ENCODE measurements around the gene KCNQ5.
"Not testable (repeated sequence)": the region's sequence is repeated elsewhere in the genome, so short reads cannot be mapped to it uniquely, and the experiment has no call there.

The KCNQ5 gene

DNA sequence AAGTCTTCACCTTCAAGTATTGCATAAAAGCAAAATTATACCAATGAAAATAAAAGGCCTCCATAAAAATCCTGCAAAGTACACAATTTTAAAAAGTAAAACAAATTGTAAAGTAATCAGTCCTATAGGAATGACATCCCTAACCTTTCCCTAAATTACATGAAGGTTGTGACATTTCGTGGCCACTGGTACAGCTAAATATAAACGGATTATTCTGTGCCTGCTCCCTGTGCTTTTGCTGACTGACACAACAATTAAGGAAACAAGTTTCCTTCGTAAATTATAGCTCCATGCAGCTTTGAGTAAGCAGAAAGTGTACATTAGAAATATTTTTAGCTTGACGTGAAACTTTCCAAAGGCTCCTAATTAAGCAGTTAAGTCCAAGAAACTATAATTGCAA lies 222.8 kb downstream of the KCNQ5 start:
- DNase-seq (ENCODE audit: low read depth), result no peak

DNA sequence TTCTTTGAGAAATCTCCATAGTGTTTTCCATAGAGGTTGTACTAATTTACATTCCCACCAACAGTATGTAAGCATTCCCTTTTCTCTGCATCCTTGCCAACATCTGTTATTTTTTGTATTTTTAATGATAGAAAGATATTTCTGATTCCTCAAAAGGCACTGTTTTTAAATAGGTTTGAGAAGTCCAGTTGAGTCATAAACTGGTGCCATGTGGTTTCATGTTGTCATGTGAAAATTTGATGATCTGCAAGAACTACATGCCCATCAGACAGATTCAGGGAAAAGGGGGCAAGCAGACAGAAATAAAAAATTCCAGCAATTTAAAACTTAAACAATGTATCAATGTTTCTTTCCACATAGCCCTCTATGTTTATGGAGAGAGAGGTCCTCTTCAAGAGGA lies 227.5 kb downstream of the KCNQ5 start:
- no peak for DNase-seq (ENCODE audit: low read depth)

DNA sequence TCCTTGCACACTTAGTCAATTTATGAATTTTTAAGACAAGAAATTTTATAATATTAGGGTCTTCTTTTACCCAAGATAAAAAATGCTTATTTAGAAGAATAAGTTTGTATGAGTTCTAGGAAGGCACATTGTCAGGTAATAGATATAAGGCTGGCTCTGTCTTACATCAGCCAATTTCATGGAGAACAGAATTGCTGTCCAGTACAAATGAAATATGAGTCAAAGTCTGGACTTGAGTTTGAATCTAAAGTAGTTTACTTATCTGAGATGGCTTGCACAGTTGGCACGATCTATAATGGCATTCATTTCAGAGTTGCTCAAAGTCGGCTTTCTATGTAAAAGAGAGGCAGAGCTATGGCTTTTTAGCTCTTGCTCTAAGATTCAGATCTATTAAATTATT lies 228.2 kb downstream of the KCNQ5 start:
- no peak for DNase-seq (ENCODE audit: low read depth)

DNA sequence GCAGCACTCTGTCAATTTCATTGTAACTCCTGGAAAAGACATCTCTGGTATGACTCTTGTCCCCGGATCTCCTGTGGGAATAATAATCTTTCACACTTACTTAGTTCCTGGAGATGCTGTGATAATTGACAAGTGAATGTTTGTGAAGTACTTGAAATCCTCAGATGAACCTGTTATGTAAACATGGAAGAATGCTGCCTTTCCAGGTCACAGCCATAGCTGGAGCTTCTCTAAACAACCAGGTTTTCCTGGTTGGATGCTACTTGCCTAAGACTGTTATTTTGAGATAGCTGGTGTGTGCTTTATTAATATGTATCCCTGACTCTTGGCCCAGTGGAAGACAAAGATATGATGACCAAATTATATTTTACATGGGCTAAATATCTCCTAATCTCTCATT lies 228.6 kb downstream of the KCNQ5 start:
- DNase-seq (ENCODE audit: low read depth), result no peak

DNA sequence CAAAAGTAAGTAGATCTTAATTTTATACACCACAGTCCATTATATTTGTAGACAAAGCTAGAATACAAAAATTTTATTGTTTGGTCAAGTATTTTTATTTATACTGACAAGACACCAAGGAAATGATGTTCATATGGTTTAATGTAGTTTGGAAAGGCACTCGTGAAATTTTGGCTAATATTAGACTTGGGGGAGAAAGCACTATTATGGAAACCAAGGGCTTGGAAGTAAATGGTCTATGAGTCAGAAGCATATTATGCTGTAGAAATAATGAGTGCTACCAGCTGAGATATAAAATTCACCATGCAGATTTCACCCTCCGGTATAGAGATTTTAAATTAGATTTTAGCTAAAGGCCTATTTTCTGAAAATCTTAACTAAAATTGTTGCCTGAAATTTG lies 233.6 kb downstream of the KCNQ5 start:
- no peak for DNase-seq (ENCODE audit: low read depth)

DNA sequence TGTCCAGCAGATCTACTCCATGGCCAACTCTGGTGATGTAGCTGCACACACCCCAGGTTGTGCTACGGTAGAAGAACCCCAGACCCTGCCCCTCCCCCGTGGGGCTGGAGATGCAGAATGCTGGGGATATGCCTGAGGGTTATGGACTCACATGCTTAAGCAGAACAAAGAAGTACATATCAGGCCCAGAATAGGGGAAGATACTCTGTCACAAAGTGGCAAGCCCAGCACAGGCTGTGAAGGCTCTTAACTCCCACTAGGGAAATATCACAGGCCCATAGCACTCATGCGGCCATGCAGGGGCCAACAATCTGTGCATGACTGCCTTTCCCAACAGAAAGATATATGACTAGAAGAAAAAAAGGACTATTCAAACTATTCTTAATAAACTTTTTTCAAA lies 234.9 kb downstream of the KCNQ5 start:
- DNase-seq (ENCODE audit: low read depth), result no peak

DNA sequence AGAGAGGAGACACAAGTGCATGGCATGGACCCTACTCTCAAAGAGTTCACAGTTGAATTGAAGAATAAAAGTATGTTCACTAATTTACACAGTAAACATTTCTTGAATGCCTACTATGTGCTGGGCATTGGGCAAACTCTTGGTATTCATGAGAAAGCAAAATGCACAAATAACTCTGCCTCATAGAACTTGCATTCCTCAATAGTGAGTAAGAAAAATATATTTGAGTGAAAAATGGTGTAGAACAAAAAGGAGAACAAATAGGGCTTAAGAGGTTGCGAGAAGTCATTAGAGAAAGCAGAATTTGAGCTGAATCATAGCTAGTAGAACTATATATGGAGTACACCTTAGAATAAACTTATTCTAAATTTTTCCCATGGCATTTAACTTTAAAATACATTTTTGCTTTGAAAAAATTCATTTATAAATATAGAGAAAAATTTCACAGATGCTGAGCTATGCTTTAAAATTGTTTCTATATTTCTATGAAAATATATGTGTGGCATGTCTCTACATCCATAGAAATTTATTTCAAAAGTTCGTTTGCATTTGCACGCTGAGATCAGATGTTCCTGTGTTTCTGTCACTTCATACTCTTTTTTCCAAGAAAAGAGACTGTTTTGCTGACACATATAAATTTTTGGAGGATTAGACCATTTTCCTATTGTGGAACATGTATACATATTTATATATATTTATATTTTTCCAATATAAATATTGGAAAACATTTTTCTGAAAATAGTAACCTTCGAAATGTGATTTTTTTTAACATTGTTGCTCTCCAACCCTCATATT lies 236.1 kb downstream of the KCNQ5 start:
- DNase-seq (ENCODE audit: low read depth), result no peak

DNA sequence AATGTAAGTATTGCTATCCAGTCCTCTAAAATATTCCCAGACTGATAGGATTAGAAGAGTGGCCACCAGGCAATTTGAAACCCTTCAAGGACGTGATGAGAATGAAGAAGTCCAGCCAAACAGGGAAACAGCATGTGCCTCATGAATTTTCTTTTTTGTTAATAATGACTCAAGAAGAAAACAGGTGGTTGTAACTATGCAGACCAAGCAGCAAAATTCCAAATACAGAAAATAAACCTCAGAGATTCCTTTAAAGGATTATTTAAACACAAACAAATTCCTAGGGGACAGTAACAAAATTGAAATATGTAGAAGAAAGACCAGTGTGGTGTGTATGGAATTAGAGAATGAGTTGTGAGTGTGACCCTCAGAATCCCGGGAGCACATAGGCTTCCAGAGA lies 239.2 kb downstream of the KCNQ5 start:
- DNase-seq (ENCODE audit: low read depth), result no peak

DNA sequence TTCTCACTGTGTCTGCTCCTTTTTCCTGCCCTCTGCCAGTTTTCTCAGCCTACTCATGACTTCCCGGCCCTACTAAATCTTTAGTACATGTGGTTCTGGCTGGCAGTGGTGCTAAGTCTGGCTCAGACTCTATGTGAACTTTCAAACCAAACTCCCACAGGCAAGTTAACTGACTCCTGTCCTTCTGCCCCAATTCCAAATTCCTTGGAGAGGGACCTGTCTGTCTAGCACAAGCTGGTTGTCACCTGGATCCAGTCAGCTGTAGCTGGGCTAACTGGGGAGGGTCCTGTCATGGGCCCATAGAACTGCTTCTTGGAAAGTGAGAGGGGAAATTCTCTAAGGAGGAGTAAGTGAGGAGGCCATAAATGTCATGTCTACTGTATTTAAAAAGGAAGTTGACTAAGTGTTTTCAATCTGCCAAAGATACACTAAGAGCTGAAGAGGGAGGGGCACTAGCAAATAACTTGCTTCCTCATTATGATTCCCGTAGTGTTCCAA lies 240.1 kb downstream of the KCNQ5 start:
- no peak for DNase-seq (ENCODE audit: low read depth)

DNA sequence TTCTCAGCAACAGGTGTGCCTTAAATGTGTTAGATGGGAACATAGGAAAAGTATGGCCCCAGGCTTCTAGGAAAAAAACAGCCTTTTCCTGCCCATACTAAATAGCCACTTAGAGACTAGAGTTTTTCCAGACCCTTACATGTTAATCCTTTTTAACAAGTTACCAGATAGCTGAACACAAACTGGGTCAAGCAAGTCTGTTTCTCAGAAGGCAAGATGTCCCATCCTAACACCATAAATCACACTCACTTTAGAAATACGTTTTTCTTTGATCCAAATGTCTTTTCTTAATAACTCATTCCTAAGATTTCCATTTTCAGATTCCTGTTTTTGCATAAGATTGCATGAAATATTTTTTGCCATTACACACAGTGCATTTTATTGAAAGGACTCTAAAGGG lies 241.3 kb downstream of the KCNQ5 start:
- no peak for DNase-seq (ENCODE audit: low read depth)

DNA sequence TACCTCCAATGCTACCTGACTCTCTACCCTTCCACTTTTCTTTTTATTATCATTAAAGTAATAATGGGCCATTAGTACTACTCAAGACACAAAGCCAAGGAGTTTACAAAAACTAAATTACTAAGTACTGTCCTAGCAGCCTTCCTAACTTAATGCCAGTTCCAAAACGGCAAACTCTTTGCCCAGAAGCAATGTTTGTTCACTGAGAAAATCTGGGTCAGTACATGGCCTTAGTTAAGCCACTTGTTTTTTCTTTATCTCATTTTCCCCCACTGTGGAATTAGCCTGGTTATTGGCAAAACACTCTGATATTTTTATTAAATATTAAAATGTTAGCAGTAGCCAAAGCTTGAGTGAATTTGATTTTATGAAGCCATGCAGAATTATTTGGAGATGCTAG lies 242.4 kb downstream of the KCNQ5 start:
- no peak for DNase-seq (ENCODE audit: low read depth)

DNA sequence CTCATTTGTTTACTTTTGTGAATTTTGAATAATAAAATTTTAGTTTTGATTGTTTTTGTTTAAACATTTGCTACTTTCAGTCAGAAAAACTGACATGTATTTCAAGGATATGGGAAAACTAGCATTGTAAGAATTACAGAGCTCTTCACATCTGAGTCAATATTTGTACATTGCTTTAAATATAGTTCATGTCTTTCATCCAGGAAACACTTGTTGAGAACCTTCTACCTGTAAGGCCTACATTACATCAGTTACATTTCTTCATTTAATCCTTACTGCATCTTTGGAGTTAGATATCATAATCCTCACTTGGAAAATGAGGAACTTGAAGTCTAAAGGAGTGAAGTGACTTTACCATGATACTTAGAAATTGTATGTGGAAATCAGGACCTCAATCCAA lies 242.9 kb downstream of the KCNQ5 start:
- no peak for DNase-seq (ENCODE audit: low read depth)

DNA sequence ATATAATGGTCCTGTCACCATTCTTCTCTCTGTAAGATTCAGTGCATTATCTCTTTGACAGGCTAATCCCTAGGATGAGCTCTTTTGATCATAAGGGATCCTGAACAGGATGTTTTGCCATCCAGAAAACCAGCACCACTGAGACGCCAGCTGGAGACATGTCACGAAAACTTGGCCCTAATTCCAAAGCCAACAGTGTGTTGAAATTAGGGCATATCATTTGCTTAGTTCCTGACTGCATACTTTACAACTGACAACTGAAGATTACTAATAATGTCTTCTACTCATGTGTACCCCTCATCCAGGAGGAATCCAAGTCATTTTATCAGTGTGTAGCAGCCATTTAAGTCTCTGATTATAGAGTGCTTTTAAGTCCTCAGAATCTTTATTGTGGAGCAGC lies 243.6 kb downstream of the KCNQ5 start:
- DNase-seq (ENCODE audit: low read depth), result no peak

DNA sequence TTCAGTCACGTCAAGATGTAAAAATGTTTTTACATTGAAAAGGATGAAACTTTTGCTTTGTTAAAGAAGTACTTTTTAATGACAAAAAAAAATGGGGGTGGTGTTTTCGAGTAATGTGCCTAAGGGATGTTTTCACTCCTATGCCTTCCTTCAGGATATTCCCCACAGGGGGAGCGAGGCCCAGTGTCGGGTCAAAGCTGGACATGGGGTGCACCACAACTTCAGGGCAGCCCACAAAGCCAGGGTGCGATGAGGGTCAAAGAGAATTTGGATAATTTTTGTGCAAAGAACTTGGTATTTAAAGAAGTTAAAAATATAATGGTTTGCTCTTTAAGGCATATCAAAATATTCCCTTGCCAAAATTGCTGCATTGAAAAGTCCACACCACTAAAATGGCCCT lies 247.8 kb downstream of the KCNQ5 start:
- DNase-seq (ENCODE audit: low read depth), result no peak

DNA sequence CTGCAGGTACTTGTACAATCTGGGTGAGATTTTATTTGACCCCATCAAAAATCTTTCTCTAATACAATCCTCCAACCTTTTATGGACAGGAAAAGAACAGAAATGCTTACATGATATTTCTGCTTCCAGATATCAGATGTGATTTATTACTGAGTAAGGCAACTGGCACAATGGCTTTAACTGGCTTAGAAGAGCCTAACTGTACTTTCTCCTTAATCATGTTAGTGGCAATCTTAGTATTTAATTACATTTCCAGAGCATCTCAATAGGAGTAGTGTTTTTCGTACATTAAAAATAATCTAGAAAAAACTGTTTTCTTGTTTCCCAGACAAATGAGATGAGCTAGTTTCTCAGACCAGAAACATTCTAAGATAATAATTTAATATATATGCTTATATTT lies 251.6 kb downstream of the KCNQ5 start:
- no peak for DNase-seq (ENCODE audit: low read depth)

DNA sequence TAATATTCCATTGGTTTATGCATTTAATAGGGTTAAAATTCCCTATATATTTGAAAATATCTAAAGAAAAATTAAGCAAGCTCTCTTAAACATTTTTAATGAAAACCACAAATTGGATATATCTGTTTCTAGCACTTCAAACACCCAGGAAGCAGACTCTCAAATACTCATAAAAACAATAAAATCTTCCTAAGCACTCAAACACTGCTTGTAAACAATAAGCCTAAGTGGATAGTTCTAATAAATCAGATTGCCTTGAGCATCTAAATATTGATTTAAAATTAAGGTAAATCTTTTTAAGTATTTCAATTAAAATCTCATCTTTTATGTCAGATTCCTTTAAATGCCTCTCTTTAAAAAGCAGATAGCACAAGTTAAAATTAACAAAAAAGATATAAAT lies 254.4 kb downstream of the KCNQ5 start:
- no peak for DNase-seq (ENCODE audit: low read depth)

DNA sequence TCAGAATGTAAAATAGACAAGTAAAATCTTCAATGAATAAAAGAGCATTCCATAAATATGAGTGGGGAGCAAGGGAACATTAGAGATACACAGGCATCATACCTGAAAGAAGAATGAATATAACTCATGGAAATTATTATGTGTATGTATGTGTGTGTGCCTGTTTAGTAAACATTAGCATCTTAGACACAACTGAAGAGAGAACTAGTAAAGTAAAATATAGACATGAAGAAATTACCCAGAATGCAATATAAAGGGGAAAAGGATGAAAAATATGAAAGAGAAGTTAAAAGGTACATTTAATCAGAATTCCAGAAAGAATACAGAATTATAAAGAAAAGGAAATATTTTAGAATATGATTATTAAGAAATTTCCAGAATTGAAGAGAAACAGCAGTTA lies 264.3 kb downstream of the KCNQ5 start:
- no peak for DNase-seq (ENCODE audit: low read depth)

DNA sequence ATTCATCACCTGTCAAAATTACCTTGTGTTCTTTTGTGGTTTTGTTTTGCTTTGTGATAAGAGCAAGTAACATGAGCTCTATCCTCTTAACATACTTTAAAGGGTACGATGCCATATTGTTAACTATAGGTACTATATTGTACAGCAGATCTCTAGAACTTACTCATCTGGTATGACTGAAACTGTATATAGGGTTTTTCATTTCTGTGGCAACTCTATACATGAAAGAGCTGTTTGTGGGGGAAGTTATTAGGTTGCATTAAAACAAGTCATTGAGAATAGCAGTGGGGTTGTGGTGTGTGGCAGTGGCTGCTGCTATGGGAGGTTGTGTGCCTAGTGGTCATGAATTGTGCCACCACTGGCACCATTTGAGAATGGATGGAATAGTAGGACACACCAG lies 268.4 kb downstream of the KCNQ5 start:
- DNase-seq (ENCODE audit: low read depth), result no peak

DNA sequence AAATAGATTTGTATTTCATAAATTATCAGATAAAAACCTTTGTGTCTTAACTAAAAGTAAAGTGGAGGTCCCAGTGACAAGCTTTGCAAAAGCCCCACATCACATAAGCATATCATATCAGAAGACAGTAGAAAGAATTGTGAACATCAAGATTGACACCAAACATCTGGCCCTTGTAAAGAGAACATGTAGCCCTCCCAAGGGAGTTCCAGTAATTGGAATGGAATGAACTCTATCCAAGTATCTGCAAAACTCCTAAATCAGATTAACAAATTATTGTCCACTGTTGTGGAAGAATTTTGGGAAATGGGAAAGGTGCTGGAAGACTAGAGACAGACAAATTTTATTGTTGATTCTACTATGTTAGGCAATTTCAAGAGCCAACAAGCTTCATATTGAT lies 268.8 kb downstream of the KCNQ5 start:
- no peak for DNase-seq (ENCODE audit: low read depth)

DNA sequence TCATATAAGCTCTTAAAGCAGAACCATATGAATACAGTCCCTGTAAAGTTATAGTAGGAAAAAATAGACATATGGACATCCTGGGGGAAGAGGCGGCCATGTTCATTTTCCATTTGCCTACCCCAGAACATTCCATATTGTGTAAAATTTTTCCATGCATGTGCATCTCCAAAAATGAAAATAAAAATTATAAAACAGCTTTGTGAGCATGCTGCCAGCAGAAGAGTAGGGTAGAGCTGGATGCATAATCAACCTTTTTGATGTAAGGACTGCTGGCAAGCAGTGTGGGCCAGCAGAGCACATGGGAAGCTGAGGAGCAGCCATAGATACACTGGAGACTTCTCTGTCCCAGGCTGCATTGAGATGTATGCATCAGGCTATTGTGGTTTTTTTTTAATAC lies 271.0 kb downstream of the KCNQ5 start:
- no peak for DNase-seq (ENCODE audit: low read depth)

DNA sequence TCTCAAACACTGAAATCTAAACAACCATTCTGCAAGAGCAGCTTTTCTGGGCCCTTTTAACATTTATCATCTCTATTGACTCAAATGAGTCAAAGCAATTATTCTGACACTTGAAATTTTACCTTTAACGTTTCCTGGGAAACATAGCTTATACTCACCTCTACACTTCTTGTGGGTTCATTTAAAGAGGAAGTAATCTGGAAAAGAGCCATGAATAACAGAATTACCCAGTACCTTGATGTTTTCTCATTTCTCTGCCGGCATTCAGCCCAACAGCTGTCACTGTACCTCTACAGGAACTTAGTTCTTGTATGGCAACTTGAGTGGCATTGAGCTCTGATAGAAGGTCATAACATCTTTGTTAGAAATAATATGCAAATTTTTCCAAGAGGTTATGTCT lies 272.2 kb downstream of the KCNQ5 start:
- DNase-seq (ENCODE audit: low read depth), result no peak

DNA sequence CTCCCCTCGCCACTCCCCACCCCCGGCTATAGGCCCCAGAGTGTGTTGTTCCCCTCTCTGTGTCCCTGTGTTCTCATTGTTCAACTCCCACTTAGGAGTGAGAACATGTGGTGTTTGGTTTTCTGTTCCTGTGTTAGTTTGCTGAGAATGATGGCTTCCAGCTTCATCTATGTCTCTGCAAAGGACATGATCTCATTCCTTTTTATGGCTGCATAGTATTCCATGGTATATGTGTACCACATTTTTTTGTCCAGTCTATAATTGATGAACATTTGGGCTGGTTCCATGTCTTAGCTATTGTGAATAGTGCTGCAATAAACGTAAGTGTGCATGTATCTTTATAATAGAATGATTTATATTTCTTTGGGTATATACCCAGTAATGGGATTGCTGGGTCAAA lies 276.4 kb downstream of the KCNQ5 start:
- not testable (repeated sequence) for DNase-seq (ENCODE audit: low read depth)

DNA sequence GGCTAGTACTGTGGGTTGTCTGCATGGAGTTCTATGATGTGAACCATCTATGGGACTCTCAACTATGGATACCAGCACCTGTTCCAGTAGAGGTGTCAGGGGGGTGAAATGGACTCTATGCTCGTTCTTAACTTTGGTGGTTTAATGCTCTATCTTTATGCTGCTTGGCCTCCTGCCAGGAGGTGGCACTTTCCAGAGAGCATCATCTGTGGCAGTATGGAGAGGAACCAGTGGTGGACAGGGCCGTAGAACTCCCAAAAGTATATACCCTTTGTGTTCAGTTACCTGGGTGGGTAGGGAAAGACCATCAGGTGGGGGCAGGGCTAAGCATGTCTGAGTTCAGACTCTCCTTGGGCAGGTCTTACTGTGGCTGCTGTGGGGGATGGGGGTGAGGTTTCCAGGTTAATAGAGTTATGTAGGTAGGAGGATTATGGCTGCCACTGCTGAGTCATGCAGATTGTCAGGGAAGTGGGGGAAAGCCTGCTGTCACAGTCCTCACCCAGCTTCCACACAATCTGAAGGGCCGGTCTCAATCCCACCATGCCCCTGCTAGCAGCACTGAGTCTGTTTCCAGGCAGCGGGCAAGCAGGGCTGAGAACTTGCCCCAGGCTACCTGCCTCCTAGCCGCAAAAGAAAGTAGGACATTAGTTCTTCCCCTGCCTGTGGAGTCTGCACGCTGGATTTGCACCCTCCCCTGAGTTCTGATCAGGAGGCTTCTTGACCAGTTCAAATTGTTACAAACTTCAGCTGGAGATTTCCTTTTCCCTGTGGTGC lies 284.0 kb downstream of the KCNQ5 start:
- no peak for DNase-seq (ENCODE audit: low read depth)

Data from CMK (cell line).